ENCODE measurements around the gene TMEM259. TPM values are rescaled to one million over a fixed set of nuclear protein-coding genes. Genes with fewer than 3 reads are reported as not detected.

The TMEM259 gene
- total RNA-seq, 2 donors from 2014 or later = 183 to 267 TPM

GRCh38 chr19:993831-994393 is 27.0 kb downstream of the TMEM259 start:
- ATAC-seq (ENCODE audit: insufficient number of reproducible peaks, low FRiP score, low read depth) = no peak
- H3K27me3 ChIP-seq (replicated peaks; ENCODE audit: insufficient read depth) = no peaks in the 10 kb centered on the region
- peaks cover 11% of the 10 kb centered on the region for H3K36me3 ChIP-seq
- no peaks in the 10 kb centered on the region for H3K4me1 ChIP-seq (ENCODE audit: control insufficient read depth in 1 of 2, low read depth in 2 of 2)
- TF ChIP-seq CTCF (IDR thresholded peaks at IDR 0.05) = no peak
- no peak overlapping the region for H3K4me3 ChIP-seq
- no peaks in the 10 kb centered on the region for H3K9me3 ChIP-seq
- no peak overlapping the region for H3K27ac ChIP-seq
- no peak for DNase-seq (ENCODE audit: low spot score)

GRCh38 chr19:993361-993830 is 27.5 kb downstream of the TMEM259 start:
- no peak for TF ChIP-seq CTCF (IDR thresholded peaks at IDR 0.05)
- ATAC-seq (ENCODE audit: insufficient number of reproducible peaks, low FRiP score, low read depth) = no peak
- Histone ChIP-seq H3K4me3 (no peak overlapping the region), H3K36me3 (peaks cover 11% of the 10 kb centered on the region), H3K4me1 (ENCODE audit: control insufficient read depth in 1 of 2, low read depth in 2 of 2) (no peaks in the 10 kb centered on the region), H3K27me3 (replicated peaks; ENCODE audit: insufficient read depth) (no peaks in the 10 kb centered on the region), H3K9me3 (no peaks in the 10 kb centered on the region), H3K27ac (no peak overlapping the region)
- no peak for DNase-seq (ENCODE audit: low spot score)

GRCh38 chr19:992670-993055 is 28.3 kb downstream of the TMEM259 start:
- Histone ChIP-seq H3K36me3 (peaks cover 11% of the 10 kb centered on the region), H3K4me1 (ENCODE audit: control insufficient read depth in 1 of 2, low read depth in 2 of 2) (no peaks in the 10 kb centered on the region), H3K27ac (no peak overlapping the region), H3K27me3 (replicated peaks; ENCODE audit: insufficient read depth) (no peaks in the 10 kb centered on the region), H3K9me3 (no peaks in the 10 kb centered on the region), H3K4me3 (no peak overlapping the region)
- ATAC-seq (ENCODE audit: insufficient number of reproducible peaks, low FRiP score, low read depth) = no peak
- DNase-seq (ENCODE audit: low spot score) = no peak
- TF ChIP-seq CTCF (IDR thresholded peaks at IDR 0.05) = no peak

GRCh38 chr19:991932-992669 is 28.8 kb downstream of the TMEM259 start:
- DNase-seq (ENCODE audit: low spot score) (no peak), ATAC-seq (ENCODE audit: insufficient number of reproducible peaks, low FRiP score, low read depth) (no peak)
- no peaks in the 10 kb centered on the region for H3K27me3 ChIP-seq (replicated peaks; ENCODE audit: insufficient read depth)
- H3K4me1 ChIP-seq (ENCODE audit: control insufficient read depth in 1 of 2, low read depth in 2 of 2) = no peaks in the 10 kb centered on the region
- H3K27ac ChIP-seq = no peak overlapping the region
- H3K9me3 ChIP-seq = no peaks in the 10 kb centered on the region
- H3K36me3 ChIP-seq = peaks cover 14% of the 10 kb centered on the region
- TF ChIP-seq CTCF (IDR thresholded peaks at IDR 0.05) = no peak
- H3K4me3 ChIP-seq = no peak overlapping the region

- Histone ChIP-seq H3K36me3 (peaks cover 14% of the 10 kb centered on the region), H3K4me1 (ENCODE audit: control insufficient read depth in 1 of 2, low read depth in 2 of 2) (no peaks in the 10 kb centered on the region), H3K27me3 (replicated peaks; ENCODE audit: insufficient read depth) (no peaks in the 10 kb centered on the region), H3K4me3 (no peak overlapping the region), H3K9me3 (no peaks in the 10 kb centered on the region), H3K27ac (no peak overlapping the region)
- no peak for ATAC-seq (ENCODE audit: insufficient number of reproducible peaks, low FRiP score, low read depth)
- no peak for TF ChIP-seq CTCF (IDR thresholded peaks at IDR 0.05)
- no peak for DNase-seq (ENCODE audit: low spot score)
These were observed 29.6 kb downstream of the TMEM259 start for GRCh38 chr19:991174-991931.

All from thoracic aorta (tissue), 2 donors.